IMR-90 (cell line): Measurements from ENCODE around the gene CTSC.

Source experiments
- BHLHE40 ChIP-seq: fragments of 150-350 bp; IDR thresholded peaks from 2 replicates; pipeline ENCODE4 v1.6.1; 2016; ENCODE audit warnings: mild to moderate bottlenecking, low read depth, low read length
- ELK1 ChIP-seq: fragments of 150-350 bp; IDR thresholded peaks from 2 replicates; pipeline ENCODE4 v1.6.1; 2016; ENCODE audit warnings: low read depth, mild to moderate bottlenecking, low read length, moderate library complexity, borderline replicate concordance
- MAFK ChIP-seq: IDR thresholded peaks from 2 replicates; pipeline ENCODE4 v1.6.1; 2012; ENCODE audit warnings: low read depth, low read length, improper control_type of control experiment
- RFX5 ChIP-seq: IDR thresholded peaks from 2 replicates; pipeline ENCODE4 v1.8.0; 2012; ENCODE audit warnings: low read depth, mild to moderate bottlenecking, low read length, moderate library complexity
- TF ChIP-seq, protein P1 (sequence below): conservative IDR thresholded peaks from 2 replicates; pipeline ENCODE4 v1.5.1; 2012; ENCODE audit warnings: mild to moderate bottlenecking, low read depth, low read length, improper control_type of control experiment

DNA sequence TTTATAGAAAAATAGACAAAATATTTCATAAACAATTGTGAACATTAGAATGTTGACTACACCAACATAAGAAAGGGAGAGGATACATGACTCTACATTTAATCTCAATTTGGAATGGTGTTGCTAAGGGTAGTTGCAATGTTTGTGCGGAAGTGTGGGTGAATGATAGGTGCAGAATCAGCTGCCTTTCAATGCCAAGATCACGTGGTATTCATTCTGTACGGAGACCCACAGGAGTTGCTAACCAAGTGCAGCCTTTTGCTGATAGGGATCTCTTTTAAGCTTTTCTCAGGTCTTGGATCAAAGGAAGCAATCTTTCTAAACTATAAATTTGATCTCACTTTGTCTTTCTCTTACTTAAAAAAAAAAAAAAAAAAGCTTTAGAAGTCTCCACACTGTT is 29.8 kb upstream of the CTSC start:
- TF ChIP-seq, protein P1, sequence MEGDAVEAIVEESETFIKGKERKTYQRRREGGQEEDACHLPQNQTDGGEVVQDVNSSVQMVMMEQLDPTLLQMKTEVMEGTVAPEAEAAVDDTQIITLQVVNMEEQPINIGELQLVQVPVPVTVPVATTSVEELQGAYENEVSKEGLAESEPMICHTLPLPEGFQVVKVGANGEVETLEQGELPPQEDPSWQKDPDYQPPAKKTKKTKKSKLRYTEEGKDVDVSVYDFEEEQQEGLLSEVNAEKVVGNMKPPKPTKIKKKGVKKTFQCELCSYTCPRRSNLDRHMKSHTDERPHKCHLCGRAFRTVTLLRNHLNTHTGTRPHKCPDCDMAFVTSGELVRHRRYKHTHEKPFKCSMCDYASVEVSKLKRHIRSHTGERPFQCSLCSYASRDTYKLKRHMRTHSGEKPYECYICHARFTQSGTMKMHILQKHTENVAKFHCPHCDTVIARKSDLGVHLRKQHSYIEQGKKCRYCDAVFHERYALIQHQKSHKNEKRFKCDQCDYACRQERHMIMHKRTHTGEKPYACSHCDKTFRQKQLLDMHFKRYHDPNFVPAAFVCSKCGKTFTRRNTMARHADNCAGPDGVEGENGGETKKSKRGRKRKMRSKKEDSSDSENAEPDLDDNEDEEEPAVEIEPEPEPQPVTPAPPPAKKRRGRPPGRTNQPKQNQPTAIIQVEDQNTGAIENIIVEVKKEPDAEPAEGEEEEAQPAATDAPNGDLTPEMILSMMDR: no peak
- no peak for TF ChIP-seq BHLHE40
- no peak for TF ChIP-seq ELK1
- TF ChIP-seq RFX5: no peak
- TF ChIP-seq MAFK: no peak
